Ectodermal cell (in vitro differentiated cells): Measurements from ENCODE around the gene PAPOLB.

ENCODE experiments used
- H3K27ac ChIP-seq: 2 replicates; pipeline ENCODE4 v1.7.0; 2013; ENCODE audit warnings: mild to moderate bottlenecking, low read depth, low read length; ENCODE audit not compliant: insufficient read depth, poor library complexity, severe bottlenecking
- H3K27me3 ChIP-seq: 2 replicates; pipeline ENCODE4 v1.7.0; 2013; ENCODE audit warnings: mild to moderate bottlenecking, low read length; ENCODE audit not compliant: insufficient read depth, control insufficient read depth, poor library complexity, severe bottlenecking
- H3K36me3 ChIP-seq: one replicate; pipeline ENCODE4 v1.7.0; 2013; ENCODE audit warnings: low read length; ENCODE audit not compliant: control insufficient read depth, insufficient read depth
- H3K4me1 ChIP-seq: one replicate; pipeline ENCODE4 v1.7.0; 2013; ENCODE audit warnings: low read length; ENCODE audit not compliant: control insufficient read depth, insufficient read depth
- H3K4me3 ChIP-seq: 2 replicates; pipeline ENCODE4 v1.7.0; 2013; ENCODE audit warnings: low read depth, low read length, control low read depth; ENCODE audit not compliant: insufficient read depth
- H3K9me3 ChIP-seq: 2 replicates; pipeline ENCODE4 v1.7.0; 2013; ENCODE audit warnings: mild to moderate bottlenecking, low read length, moderate library complexity; ENCODE audit not compliant: control insufficient read depth
- WGBS, 2 experiments: methylation state at CpG; one replicate each; pipeline ENCODE4 v1.1.7; 2013; ENCODE audit warnings: missing lambda C conversion rate in 2 of 2; 5-methylcytosine and 5-hydroxymethylcytosine counted together

The PAPOLB gene

DNA sequence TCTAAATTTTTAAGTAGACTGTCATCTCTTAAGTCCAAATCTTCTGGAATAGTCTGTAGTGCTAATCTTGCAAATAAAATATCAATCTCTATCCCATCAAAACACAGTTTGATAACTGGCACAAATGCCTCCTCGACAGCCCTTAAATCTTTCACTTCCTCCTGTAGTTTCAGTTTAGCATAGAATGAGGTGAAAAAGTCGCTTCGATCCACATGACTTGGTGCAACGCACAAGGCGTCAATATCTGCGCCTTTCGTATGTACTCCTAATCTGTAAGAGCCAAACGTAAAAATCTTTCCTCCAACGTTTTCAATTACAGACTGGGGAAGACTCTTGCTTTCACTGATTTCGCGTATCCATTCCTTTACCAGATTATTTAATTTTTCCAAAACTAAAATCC is 603 bp downstream of the PAPOLB start:
- H3K27ac ChIP-seq = no peak overlapping the region
- 87 to 88% methylated on average over 11 of the region's 11 CpGs for WGBS, 2 experiments
- peaks cover 34% of the 10 kb centered on the region for H3K27me3 ChIP-seq
- no peaks in the 10 kb centered on the region for H3K4me1 ChIP-seq
- H3K36me3 ChIP-seq = no peaks in the 10 kb centered on the region
- H3K9me3 ChIP-seq = no peaks in the 10 kb centered on the region
- H3K4me3 ChIP-seq = peak overlapping the region; percentile 34

DNA sequence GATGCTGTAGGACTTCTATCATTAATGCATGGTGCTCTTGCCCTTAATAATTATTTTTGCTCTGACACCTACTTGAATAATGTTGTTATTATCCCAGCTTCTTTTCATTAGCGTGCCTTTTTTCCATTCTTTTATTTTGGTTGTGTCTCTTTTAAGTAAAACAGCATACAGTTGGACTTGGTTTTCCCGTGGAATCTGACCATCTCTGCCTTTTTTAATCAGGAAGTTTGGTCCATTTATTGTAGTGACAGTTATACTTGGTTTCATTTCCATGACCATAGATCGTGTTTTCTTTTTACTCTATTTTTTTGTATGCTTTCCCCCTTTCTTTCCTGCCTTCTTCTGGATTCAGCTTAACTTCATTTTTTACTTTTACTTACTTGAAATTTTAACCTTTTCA is 4.6 kb downstream of the PAPOLB start:
- peaks cover 31% of the 10 kb centered on the region for H3K27me3 ChIP-seq
- H3K4me3 ChIP-seq = no peak overlapping the region
- no peaks in the 10 kb centered on the region for H3K9me3 ChIP-seq
- 92% methylated on average over 3 of the region's 3 CpGs for WGBS, 2 experiments
- H3K27ac ChIP-seq = no peak overlapping the region
- no peaks in the 10 kb centered on the region for H3K36me3 ChIP-seq
- no peaks in the 10 kb centered on the region for H3K4me1 ChIP-seq

GRCh38 chr7:4856336-4857057 is 5.3 kb downstream of the PAPOLB start:
- WGBS, 2 experiments = 94% methylated on average over 8 to 10 of the region's 10 CpGs
- no peaks in the 10 kb centered on the region for H3K9me3 ChIP-seq
- H3K4me3 ChIP-seq = no peak overlapping the region
- H3K27me3 ChIP-seq = peaks cover 25% of the 10 kb centered on the region
- no peaks in the 10 kb centered on the region for H3K36me3 ChIP-seq
- no peak overlapping the region for H3K27ac ChIP-seq
- H3K4me1 ChIP-seq = no peaks in the 10 kb centered on the region

DNA sequence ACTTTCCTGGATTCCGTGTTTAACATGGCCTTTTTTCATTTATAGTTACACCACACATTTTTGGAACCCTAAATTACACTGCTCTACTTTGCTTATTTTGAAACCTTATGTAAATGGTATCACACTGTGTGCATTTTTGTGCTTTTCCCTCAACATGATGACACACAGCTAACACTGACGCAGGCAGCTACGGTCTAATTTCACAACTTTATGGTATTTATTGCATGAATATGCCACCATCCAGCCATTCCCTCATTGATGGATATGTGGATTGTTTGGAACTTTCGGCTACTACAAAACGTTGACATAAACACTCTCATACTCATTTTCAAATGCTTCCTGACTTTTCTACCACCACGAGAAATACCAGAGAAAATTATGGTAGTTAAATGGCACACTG is 6.9 kb downstream of the PAPOLB start:
- Histone ChIP-seq H3K27me3 (peaks cover 11% of the 10 kb centered on the region), H3K9me3 (no peaks in the 10 kb centered on the region), H3K27ac (no peak overlapping the region), H3K4me3 (no peak overlapping the region), H3K4me1 (no peaks in the 10 kb centered on the region), H3K36me3 (no peaks in the 10 kb centered on the region)
- WGBS, 2 experiments = 79 to 91% methylated on average over 4 to 6 of the region's 6 CpGs

- Histone ChIP-seq H3K4me1 (peaks cover 8% of the 10 kb centered on the region), H3K36me3 (no peaks in the 10 kb centered on the region), H3K27ac (no peak overlapping the region), H3K9me3 (no peaks in the 10 kb centered on the region), H3K27me3 (no peaks in the 10 kb centered on the region), H3K4me3 (no peak overlapping the region)
- 92 to 94% methylated on average over 6 of the region's 6 CpGs for WGBS, 2 experiments
Measured at GRCh38 chr7:4851459-4852422, 10.1 kb downstream of the PAPOLB start.

GRCh38 chr7:4850262-4850795 is 11.5 kb downstream of the PAPOLB start:
- H3K4me3 ChIP-seq = no peak overlapping the region
- H3K27ac ChIP-seq = no peak overlapping the region
- no peaks in the 10 kb centered on the region for H3K36me3 ChIP-seq
- no peaks in the 10 kb centered on the region for H3K9me3 ChIP-seq
- peaks cover 8% of the 10 kb centered on the region for H3K4me1 ChIP-seq
- no peaks in the 10 kb centered on the region for H3K27me3 ChIP-seq
- WGBS, 2 experiments = 93 to 97% methylated on average over 8 of the region's 8 CpGs

DNA sequence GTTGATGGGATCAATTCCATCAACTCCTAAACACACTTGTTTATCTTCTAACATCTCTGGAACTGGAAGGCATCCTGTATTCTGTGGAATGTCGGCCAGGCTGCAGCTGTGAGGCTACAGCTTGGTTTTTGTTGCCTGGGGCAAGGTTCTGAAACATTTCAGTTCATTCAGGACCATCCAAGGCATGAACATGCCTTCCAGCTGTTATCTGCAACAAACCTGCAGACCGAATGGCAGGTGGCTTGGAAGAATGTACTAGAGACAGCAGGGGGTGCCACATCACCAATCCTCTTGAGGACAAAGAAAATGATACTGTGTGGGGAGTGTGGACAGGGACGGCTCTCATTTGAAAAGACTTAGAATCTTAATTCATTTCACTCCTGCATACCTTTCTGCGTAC is 12.4 kb downstream of the PAPOLB start:
- 25 to 62% methylated on average over 3 to 4 of the region's 4 CpGs for WGBS, 2 experiments
- H3K36me3 ChIP-seq = no peaks in the 10 kb centered on the region
- H3K9me3 ChIP-seq = no peaks in the 10 kb centered on the region
- no peak overlapping the region for H3K4me3 ChIP-seq
- no peak overlapping the region for H3K27ac ChIP-seq
- H3K27me3 ChIP-seq = no peaks in the 10 kb centered on the region
- peaks cover 8% of the 10 kb centered on the region for H3K4me1 ChIP-seq

DNA sequence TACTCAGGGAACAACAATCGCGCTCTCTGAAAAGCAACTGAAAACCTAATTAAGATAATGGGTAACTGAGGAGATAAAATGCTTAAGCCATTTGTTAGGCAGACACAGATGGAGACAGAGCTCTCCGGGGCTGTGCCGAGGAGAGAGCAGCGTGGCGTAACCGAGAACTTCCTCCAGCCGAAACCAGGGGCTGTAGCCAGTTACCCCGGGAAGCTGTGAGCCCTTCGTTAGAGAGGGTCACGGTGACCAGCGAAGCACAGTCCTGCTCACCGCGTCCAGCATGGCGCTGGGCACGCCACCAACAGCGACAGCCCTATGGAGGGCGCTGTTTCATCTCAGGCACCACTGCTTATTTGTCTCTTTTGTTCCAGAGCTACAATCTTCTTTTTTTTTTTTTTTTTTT is 16.1 kb downstream of the PAPOLB start:
- no peak overlapping the region for H3K27ac ChIP-seq
- no peaks in the 10 kb centered on the region for H3K27me3 ChIP-seq
- H3K9me3 ChIP-seq = no peaks in the 10 kb centered on the region
- no peaks in the 10 kb centered on the region for H3K36me3 ChIP-seq
- H3K4me1 ChIP-seq = peaks cover 8% of the 10 kb centered on the region
- no peak overlapping the region for H3K4me3 ChIP-seq
- WGBS, 2 experiments = 73 to 80% methylated on average over 18 of the region's 18 CpGs

DNA sequence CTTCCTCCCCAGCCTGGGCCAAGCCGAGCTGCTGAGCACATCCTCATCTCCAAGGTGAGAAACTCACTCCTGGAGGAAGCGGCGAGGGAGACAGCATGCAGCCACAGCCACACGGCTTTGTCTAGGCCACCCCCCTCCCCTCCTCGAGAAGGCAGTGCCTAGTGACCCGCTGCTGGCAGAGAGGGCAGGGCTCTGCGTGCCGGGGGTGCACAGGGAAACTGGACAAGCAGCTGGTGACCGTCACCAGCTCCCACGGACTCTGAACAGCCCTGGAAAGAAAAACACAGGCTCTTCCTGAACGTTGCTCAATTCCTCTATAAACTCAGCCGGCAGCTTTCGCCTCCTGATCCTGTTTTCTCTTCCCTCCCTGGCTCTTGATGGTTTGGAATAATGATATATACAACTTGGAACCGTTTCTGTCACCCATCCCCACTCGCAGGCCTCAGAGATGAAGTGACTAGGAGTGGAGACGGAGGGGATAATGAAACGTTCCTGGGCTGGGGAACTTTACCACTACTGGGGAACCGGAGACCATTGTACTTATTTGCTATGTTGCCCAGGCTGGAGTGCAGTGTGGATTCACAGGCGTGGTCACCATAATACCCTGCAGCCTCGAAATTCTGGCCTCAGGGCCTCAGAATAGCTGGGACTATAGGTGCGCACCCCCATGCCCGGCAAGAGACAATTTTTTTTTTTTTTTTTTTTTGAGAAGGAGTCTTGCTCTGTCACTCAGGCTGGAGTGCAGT is 19.3 kb downstream of the PAPOLB start:
- WGBS, 2 experiments = 84 to 90% methylated on average over 22 of the region's 22 CpGs
- no peak overlapping the region for H3K27ac ChIP-seq

More for the DNA sequence above, 19.3 kb downstream of the PAPOLB start:
- Histone ChIP-seq H3K27me3 (no peaks in the 10 kb centered on the region), H3K4me1 (peaks cover 13% of the 10 kb centered on the region), H3K4me3 (no peak overlapping the region), H3K36me3 (no peaks in the 10 kb centered on the region), H3K9me3 (no peaks in the 10 kb centered on the region)
